ENCODE results near the gene SLC1A7.

The SLC1A7 gene

DNA sequence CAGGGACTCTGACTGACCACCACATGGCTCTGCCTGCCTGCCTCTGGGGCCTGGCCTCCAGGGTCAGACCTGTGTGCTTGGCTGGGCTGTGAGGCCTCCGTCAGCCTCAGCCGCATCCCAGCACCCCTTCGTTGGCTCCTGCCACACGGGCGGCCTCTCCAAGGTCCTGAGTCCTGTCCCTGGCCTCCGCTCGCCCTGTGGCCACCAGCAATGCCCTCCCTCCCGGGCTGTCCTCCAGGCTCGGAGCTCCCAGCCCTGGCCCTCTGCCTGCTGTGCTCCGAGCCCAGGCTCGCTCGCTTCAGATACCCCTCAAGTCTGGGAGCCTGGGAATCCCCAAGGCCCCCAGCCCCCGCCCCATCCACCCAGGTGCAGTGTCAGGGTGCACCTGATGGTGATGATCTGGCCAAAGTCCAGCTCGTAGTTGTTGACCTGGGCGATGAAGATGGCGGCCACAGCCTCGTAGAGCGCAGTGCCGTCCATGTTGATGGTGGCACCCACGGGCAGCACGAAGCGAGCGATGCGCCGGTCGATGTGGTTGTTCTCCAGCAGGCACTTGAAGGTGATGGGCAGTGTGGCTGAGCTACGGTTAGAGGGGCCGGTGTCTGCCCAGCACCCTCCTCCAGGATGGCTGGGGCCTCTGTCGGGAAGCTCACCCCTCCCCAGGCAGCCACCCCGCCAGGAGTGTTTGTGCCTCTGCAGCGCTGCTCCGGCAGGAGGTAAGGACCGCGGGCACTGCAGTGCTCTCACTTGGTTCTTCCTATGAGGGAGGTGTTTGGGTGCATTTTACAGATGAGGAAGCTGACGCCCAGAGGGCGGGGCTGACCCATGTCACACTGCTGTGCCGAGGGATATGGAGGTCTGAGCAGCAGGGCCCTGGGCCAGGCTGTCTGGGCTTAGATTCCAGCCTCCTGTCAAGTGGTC, 52.0 kb downstream of the SLC1A7 start:
- ATAC-seq: no peak
- no peak for DNase-seq

DNA sequence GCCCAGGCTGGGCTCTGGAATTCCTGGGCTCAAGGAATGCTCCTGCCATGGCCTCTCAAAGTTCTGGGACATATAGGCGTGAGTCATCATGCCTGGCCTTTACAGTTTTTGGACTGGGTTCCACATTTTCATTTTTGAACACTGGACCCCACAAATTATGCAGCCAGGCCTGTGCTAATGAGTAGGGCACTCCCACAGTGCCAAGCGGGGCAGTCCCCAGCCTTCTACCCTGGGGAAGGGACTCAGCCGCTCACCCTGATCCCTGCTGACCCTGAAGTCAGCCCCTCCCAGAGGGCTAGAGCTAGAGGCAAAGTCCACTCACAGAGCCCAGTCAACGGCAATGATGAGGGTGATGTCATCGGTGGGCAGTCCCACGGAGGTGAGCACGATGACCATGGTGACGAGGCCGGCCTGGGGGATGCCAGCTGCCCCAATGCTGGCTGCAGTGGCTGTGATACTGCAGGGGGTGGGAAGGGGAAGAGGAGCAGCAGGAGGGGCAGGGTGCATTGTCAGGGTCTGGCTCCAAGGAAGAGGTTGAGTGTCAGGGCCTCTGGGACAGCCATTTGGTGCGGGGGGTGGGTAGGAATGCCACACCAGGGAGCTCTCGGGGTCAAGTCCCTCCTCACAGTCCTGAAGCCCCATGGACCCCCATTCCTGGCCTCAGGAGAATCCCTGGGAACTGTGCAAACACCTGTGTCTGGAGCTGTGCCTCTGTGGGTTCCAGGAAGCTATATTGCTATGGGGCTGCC, 52.8 kb downstream of the SLC1A7 start:
- DNase-seq (no peak), ATAC-seq (no peak)

GRCh38 chr1:53088616-53089300, 53.7 kb downstream of the SLC1A7 start:
- ATAC-seq: no peak
- no peak for DNase-seq

DNA sequence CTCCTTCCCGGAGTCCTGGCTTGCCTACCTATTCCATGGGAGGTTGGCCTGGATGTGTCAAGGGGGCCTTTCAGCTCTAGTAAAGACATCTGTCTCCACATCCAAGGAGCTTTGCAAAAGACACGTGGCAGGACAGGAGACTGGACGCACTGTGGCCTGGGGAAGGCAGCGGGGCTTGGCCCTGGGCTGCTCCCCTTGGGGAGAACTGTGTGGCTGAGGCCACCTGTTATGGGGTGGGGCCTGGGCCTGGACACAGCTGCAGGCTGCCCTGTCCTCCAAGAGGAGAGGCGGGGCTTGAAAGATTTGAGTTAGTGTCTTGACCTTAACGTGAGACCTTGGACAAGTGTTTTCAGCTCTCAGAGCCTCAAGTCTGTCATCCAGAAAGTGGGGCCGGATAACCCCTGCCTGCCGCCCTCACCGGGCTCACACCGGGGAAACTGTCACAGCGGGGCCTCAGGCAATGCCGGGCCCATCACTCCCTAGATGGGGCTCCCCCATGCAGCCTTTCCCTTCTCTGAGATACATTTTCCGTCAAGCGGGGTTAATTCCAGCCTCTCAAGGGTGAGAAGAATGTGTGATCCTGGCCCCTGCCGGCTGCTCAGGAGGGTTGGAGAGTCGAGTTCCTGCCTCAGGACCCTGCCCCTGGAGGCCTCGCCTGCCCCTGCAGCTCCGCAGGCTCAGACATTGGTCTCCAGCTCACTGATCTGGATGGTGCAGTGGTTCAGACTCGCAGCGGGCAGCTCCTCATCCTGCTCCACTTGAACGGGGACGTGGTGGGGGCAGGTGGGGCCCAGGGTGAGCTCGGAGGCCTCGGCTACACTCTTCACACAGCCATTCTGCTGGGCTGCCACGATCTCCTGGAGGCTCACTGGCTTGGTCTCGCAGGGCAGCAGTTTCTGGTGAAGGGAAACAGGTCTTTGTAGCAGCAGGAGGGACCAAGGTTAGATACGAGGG, 54.8 kb downstream of the SLC1A7 start:
- DNase-seq: no peak
- ATAC-seq: no peak

- ATAC-seq (no peak), DNase-seq (no peak)
These were observed 55.9 kb downstream of the SLC1A7 start for GRCh38 chr1:53086491-53087070.

GRCh38 chr1:53085405-53085804, 57.0 kb downstream of the SLC1A7 start:
- ATAC-seq (no peak), DNase-seq (no peak)

GRCh38 chr1:53084589-53084971, 57.9 kb downstream of the SLC1A7 start:
- no peak for DNase-seq
- no peak for ATAC-seq

GRCh38 chr1:53083636-53084588, 58.5 kb downstream of the SLC1A7 start:
- DNase-seq (no peak), ATAC-seq (no peak)

DNA sequence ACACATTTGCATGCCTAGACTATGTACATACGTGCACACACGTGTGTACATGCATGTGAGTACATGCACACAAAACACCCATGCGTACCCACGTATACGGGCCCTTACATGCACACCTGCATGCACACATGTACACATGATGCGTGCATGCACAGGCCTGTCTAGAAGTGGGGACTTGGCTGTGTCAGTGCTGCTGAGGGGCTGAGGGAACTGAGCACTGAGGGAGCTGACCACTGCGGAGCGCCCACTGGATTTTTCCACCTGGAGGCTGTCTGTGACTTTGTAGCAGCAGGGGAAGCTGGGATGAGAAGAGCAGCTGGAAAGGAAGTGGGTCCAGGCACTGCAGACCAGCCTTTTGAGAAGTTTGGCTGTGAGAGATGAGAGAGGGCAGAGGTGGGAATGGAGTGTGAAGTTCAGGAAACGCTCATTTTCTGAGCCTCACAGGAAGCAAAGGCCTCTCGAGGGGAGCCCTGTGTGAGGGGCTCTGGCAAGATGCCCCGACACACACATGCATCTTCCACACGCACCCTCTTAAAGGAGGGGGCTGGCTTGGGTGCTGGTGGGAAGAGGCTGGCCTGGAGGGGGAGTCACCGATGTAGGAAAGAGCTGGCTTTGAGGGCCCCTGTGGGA, 59.5 kb downstream of the SLC1A7 start:
- DNase-seq (no peak), ATAC-seq (no peak)

- ATAC-seq (no peak), DNase-seq (no peak)
These were observed 60.9 kb downstream of the SLC1A7 start for GRCh38 chr1:53081384-53082066.

GRCh38 chr1:53080769-53081168, 61.7 kb downstream of the SLC1A7 start:
- DNase-seq (no peak), ATAC-seq (no peak)

DNA sequence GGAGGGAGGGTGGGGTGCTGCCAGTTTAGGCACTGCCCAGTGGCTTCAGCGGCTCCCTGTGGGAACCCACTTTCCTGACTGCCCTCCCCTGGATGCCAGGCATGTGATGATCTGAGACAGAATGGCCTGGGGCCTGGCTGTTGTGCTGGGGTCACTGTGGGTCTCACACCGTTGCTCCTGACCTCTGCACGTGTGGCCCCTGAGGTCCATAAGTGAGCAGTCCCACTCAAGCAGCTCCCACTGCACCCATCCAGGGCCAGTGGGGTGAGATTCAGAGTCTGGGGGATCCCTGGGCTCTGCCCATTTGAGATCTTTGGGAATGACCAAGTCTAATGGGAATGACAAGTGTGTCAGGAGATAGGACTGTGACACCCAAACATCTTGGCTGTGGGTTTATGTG, 62.4 kb downstream of the SLC1A7 start:
- no peak for ATAC-seq
- DNase-seq: no peak

- no peak for ATAC-seq
- DNase-seq: no peak
These were observed 63.2 kb downstream of the SLC1A7 start for GRCh38 chr1:53079251-53079650.

DNA sequence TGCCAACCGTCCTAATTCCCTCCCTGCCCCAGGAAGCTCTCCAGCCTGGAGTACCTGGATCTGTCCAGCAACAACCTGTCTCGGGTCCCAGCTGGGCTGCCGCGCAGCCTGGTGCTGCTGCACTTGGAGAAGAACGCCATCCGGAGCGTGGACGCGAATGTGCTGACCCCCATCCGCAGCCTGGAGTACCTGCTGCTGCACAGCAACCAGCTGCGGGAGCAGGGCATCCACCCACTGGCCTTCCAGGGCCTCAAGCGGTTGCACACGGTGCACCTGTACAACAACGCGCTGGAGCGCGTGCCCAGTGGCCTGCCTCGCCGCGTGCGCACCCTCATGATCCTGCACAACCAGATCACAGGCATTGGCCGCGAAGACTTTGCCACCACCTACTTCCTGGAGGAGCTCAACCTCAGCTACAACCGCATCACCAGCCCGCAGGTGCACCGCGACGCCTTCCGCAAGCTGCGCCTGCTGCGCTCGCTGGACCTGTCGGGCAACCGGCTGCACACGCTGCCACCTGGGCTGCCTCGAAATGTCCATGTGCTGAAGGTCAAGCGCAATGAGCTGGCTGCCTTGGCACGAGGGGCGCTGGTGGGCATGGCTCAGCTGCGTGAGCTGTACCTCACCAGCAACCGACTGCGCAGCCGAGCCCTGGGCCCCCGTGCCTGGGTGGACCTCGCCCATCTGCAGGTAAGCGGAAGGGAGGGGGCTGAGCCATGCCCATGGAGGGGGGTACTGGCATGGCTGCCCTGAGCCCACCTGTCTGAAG, 63.9 kb downstream of the SLC1A7 start:
- no peak for ATAC-seq
- DNase-seq: no peak

DNA sequence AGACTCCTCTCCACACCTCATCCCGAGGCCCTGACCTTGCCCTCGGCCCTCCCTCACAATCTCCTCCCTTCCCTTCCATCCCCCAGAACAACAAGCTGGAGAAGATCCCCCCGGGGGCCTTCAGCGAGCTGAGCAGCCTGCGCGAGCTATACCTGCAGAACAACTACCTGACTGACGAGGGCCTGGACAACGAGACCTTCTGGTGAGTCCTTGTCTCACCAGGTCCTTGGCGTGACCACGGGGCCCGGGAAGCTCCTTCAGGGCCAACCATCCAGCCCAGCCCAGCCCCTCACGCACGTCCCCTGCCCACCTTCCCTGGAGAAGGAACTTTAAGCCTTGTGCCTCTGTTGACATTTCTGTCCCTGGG, 64.9 kb downstream of the SLC1A7 start:
- DNase-seq (no peak), ATAC-seq (no peak)

DNA sequence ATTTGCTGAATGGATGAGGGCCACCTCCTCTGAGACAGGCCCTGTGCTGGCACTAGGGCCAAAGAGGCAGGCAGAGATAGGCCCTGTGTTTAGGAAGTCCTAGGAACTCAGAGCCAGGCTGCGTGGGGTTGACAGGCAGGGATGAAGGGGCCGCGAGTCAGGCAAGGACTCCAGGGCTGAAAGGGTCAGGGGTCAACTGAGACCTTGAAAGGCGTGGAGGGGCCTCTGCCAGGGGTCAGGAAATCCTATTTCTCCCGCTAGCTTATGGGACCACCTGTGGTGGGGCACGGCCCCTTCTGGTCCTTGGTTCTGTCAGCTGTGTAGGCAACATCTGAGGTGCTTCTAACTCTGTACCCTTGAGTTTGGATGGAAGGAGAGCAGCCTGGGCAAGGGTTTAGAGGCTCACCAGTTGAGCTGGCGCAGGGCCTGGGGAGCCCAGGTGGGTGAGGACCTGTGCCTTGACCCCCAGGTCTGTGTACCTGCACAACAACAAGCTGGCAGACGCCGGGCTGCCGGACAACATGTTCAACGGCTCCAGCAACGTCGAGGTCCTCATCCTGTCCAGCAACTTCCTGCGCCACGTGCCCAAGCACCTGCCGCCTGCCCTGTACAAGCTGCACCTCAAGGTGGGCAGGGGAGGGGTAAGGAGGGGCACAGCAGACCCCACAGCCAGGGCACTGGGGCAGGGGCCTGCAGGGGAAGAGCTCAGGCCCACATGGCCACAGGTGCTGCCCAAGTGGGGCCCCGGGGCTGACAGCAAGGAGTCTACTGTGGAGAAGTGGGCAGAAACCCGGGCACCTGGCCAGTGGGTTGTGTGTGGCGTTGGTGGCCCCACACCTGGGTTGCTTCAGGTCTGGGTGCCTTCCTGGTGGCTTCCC, 65.5 kb downstream of the SLC1A7 start:
- DNase-seq: no peak
- ATAC-seq: no peak

DNA sequence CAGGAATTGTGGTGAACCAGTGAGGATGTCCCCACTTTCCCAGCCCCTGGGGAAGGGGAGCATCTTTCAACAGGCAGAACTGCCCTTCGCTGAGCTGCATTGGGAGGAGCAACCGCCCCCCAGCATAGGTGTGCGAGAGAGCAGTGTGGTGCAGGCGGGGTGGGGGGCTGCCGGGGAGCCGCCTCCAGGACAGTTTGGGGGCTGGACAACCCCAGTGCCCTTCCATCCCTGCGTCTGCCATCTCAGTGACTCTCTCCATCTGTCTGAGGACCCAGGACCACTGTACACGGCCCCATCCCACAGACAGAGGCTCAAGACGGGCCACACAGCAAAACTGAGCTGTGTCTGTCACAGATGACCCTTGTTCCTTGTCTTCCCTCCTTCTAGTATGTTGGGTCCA, 66.3 kb downstream of the SLC1A7 start:
- DNase-seq (no peak), ATAC-seq (no peak)

Measured in stimulated activated naive CD8-positive, alpha-beta T cell treated with anti-CD3 and anti-CD28 coated beads, Interleukin-15, Interleukin-2, amounts not matched to agents 100 U/mL and 50 U/mL, for 24 hours (primary cell).